NCI-H82 treated with DMSO at 0.1 percent for 48 hours (cell line): ENCODE results near the gene ACOT9.
"Not testable (repeated sequence)": the region's sequence is repeated elsewhere in the genome, so short reads cannot be mapped to it uniquely, and the experiment has no call there.

Source experiments
- DNase-seq: peaks from one replicate; lab custom pipeline; 2025; ENCODE audit not compliant: unreplicated experiment; lab: John Stamatoyannopoulos, UW

Gene ACOT9

DNA sequence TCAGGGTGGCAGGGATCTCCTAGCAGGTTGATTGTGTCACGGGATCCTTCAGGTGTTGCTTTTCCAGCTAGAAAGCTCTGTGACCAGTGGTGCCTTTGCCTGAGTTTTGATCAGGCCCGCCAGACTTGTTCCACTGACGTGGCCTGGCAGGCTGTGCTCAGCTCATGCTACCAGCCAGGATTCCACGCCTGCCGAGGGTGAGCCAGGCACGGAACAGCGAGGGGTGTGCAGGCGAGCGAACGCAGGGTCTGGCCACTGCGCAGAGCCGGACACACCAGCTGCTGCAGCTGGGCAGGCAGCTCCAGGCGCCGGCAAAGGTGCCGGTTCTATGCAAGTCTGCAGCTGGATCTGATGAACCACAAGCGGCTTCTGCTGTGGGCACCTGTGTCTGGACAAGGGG, 22.8 kb upstream of the ACOT9 start:
- DNase-seq, result no peak

DNA sequence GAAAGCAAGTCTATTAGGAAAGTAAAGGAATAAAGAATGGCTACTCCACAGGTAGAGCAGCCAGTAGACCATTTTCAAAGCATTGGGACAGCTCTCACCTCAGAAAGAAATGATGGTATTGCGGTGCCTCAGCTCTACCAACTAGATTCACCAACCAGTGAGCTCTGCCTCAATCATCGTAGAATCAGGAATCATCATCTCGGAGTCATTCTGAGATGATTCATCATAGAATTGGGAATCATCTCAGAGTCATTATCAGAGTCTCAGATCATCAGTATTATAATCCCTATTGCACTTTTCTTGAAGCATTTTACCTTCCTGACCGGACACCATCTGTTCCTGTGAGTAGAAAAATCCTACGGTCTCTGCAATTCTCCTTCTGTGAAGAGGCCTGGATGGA, 22.4 kb upstream of the ACOT9 start:
- DNase-seq, result no peak

DNA sequence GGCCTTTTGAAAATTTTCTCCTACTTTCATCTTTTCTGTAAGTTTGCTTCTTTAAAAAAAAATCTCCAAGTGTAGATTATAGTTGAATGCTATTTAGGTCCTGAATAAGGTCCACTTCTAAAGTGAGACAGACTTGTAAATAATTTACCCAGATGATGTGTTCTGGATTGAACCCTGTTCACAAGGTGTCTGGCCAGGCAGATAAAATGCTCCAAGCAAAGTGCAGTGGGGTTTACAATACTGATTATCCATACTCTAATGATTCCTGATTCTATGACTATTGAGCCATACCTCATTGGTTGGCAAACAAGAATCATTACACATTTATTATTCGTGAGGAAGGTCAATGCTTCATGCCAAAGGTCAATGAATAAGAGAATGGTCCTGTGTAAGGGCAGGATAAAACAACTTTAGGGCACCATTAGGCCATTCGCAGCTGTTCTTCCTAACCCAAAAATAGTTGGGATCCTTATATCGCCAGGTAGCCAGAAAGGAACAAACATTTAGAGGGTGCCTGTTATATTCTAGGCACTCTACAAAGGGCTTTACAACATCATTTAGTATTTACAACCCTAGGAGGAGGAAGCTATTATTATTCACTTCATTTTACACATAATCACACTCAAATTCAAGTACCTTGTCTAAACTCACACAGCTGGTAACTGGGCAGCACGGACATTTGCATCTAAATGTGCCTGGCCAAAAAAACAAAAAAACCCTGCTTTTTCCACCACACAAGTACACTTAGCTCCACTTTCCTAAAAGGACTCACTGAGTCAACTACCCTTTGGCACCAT, 21.3 kb upstream of the ACOT9 start:
- DNase-seq, result no peak

DNA sequence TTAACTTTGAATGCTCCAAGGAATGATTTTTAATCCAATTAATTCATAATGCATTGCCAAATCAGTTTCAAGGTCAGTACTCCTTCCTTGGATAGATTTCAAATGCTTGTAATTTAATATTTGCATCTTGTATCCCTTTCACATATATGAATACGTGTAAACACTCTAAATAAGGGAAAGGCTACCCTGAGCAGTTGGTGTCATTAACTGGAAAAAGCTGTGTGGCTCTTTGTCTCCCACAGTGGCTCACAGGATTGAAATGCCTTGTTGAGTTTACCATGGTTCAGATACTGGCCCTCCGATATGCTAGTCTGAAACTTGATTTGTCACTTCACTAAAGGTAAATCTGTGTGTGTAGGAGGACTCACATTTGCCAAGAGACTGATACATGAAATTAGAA, 16.7 kb upstream of the ACOT9 start:
- DNase-seq, result no peak

DNA sequence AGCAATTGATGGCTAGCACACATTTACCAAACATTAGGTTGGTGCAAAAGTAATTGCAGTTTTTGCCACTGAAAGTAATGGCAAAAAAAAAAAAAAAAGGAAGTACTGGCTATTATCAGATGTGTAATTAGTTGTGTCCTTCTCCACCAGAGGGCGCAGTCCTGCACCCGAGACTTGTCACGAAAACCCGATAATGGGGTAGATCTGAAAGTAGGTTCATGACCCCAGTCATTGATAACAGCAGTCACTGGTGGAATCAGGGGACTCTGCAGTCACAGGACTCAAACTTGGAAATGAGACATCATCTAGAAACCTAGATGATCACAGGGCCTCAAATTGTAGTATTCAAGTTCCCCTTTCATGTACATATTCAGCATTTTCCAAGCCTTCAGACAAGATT, 13.1 kb upstream of the ACOT9 start:
- peak; percentile 25 for DNase-seq

DNA sequence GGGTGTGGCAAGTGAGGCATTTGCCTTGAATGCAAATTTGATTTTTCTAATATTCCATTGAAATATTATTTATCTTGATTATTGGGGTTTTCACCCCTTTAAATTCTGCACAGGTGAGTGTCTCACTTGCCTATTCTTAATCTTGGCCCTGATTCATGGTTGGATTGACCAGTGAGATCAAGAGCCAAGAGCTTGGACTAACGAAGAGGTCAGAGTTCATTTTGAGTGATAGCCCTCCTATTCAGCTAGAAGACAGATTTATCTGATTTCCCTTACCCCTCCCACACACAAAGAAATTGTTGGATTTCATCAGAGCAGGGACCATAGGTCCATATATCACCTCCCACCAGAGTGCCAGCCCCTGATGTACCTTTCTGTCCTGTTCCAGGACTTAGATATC, 11.6 kb upstream of the ACOT9 start:
- DNase-seq, result no peak

DNA sequence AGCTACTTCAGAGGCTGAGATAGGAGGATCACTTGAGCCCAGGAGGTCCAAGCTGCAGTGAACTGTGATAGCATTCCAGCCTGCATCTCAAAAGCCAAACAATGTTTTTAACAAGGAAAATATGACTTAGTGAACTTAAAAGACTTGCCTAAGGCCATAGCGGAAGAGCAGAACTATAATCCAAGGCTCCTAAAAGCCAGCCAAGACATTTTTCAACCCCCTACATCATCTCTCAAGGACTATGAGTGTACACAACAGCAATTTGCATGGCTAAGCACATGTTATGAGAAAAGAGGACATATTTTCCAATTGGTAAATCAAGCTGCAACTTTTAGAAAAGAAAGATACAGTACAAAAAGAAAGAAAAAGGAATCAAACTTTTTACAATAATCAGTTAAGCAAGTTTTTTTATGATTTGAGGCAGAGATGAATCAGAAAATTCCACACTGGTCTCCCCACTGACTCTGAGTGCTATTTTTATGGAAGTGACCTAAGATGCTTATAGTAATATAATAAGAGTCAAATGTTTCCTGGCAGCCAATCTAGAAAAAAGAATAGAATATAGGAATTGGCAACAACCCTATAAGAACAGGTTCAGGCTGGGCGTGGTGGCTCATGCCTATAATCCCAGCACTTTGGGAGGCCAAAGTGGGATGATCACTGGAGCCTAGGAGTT, 9.8 kb upstream of the ACOT9 start:
- no peak for DNase-seq

DNA sequence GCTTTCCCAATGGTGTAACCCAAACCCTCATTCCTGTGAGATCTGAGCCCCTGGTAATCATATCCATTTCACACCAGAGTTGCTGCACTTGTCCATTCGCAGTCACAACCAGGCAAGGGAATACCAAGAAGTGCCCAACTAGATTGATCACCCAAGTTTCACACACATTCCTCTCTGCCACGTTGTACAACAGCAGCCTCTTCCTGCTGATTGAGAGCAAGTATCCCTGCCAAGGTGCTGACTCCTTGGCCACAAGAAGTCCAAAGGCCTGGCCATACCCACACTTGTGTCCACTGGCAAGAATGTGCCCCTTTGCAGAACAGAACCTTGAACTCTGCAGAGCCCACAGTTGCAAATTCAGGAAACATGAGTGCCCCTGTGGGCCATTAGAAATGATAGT, 6.5 kb upstream of the ACOT9 start:
- no peak for DNase-seq

DNA sequence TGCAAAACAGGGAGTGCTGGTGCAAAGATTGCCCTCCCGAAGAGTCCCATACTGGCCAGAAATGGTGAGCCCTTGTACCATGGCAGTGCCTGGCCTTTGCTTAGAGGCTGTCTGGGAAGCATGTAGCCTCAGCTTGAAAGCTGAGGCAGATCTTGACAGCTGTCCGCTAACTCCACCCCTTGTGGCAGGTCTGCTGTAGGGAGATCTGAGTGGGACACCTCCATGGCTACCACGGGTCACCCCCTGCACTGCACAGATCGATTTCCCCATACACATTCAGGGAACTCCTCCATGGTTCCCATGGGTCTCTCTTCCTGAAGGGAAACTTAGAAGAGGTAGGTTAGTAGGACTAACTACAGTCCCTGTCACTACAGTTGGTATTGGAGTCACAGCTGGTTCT, 6.1 kb upstream of the ACOT9 start:
- no peak for DNase-seq

DNA sequence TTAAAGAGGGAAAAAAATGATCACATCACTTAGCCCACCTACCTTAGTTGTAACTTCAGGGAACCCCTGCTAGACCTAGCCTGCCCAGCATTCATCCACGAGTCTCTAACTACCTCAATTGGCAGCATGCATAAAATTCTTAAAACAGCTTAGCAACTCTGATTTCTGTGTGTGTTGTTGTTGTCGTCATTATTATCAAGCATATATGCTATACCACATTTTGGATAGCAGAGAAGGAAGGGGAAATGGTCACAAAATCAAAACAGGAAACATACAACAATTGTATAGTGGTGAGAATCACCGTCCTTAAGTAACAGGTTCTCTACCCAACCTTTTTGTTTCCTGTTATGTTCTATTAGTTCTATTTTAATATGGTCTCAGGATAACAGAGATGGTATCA, 2.7 kb upstream of the ACOT9 start:
- no peak for DNase-seq

DNA sequence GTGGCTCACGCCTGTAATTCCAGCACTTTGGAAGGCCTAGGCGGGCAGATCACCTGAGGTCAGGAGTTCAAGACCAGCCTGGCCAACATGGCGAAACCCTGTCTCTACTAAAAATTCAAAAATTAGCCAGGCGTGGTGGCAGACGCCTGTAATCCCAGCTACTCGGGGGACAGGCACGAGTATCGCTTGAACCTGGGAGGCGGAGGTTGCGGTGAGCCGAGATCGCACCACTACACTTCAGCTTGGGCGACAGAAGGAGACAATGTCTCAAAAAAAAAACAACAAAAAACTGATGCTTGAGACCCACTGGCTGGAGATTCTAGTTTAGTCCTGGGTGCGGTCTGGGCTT, 521 bp upstream of the ACOT9 start:
- DNase-seq, result not testable (repeated sequence)

DNA sequence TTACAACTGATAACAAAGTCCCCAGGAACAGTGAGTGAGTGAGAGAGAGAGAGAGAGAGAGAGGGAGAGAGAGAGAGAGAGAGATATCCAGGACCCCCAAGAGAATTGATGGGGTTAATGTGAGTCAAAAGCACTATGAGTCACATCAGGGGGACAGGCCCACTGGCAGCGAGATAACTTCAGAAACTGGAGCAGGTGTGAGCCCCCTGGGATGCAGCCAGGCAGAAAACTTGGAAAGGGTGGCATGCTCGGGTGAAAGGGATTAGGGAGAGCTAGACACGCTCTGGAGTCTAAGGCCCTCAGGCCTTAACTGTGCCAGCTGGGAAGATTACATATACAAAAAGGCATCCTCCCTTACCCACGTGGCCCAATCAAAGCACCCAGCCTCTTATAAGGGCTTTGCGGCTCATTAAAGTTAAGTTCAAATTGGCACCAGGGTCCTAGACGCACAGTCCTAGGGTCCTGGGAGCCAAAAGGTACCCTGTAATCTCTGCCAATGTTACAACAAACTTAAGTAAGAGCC, 841 bp downstream of the ACOT9 start:
- DNase-seq, result no peak

DNA sequence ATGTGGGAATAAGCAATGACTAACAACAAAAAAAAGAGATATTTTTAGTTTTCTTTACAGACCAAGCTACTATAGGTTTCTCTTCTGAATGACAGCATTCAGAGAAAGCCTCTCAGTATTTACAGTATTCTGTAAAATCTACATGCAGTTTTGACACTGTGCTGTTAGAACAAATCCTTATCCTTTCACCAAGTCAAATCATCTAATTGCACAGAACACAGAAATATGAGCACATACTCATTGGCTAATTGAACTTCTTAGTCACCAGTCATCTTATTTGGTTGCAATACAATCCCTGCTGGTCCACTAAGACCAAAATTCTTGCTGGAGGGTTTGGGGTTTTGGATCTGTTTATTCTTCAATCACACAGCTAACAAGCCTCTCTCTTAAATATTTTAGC, 5.7 kb downstream of the ACOT9 start:
- no peak for DNase-seq

DNA sequence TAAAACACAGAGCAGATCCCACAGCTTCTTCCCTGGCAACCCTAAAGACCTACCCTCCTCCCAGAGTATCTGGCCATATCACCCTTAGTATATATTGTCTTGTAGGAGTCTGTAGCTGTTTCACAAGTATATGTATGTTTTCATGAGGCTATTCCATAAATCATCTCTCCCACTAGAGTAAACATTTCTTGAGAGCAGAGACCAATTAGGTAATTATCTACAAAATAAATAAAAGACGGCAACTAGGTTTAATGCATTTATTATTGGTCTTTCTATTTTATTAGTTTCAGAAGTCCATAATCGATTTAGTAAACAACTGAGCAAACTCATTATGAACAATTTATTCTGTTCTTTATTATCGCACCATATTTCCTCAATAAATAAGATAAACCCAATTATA, 7.0 kb downstream of the ACOT9 start:
- DNase-seq, result no peak

DNA sequence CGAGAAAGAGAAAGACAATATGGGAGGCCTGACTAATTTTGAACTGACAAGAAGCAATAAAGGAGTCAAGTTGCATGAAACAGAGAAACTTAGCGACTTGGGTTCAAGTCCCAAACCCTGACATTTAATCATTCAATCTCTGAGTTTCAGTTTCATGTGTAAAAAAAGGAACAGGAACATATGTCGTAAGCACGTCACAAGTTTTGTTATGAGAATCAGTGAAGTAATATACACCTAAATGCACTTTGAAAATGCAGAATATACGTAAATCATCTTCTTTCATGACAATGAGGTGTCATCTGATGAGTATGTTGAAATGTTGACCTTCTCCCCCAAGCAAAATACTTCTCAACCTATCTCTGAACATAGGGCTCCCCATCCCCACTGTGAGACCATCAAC, 10.4 kb downstream of the ACOT9 start:
- no peak for DNase-seq

DNA sequence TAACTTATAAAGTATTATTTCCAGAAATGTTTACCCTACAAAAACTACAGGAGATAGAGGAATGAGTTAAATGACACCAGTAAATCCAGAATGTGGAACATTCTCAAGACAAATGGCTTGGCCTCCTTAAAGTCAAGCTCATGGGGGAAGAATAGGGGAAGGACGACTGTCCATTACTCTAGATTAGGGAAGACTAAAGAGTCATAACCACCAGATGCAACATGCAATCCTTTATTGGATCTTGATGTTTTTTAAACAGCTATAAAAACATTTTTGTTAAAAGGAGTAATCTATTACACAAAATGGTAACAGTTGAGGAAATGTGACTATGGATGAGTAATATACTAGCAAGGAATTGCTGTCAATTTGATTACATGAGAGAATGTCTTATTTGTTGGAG, 11.1 kb downstream of the ACOT9 start:
- DNase-seq, result no peak

DNA sequence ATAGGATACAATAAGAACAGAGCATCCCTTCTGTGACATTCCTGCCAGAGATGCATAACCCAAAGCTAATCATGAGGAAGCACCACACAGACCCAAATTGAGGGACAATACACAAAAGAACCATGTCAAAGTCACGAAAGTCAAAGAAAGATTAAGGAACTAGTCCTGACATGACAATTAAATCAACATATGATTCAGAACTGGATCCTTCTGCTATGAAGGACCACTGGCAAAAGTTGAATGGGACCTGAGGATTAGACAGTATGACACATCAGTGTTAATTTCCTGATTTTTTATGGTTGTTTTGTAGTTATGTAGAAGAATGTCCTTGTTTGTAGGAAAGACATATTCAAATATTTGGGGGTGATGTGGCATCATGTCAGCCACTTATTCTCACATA, 13.9 kb downstream of the ACOT9 start:
- no peak for DNase-seq

DNA sequence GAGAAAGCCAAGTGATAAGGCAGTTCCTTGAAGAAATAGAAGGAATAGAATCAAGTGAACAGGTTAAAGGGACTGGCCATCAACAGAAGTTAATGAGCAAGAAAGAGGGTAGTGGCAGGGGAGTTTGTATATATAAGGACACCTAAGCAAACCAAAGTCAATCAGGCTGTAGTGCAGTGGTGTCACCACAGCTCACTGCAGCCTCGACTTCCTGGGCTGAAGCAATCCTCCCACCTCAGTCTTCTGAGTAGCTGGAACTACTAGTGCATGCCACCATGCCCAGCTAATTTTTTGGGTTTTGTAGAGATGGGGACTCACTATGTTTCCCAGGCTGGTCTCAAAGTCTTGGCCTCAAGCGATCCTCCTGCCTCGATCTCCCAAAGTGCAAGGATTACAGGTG, 15.9 kb downstream of the ACOT9 start:
- no peak for DNase-seq

DNA sequence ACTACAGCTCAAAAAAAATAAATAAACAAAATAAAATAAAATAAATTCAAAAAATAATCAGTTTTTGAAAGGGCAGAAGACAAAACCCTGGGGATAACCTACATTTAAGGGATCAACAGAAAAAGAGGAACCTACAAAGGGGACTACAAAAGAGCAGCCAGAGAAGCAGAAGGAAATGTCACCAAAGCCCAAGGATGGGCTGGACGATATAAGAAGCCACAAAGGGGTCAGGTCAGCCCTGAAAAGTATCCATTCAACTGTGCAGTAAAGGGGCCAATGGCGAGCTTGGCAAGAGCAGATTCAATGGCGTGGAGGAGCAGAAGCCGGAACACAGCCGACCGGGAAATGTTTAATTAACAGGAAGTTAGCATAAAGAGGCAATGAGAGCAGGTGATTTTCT, 16.9 kb downstream of the ACOT9 start:
- no peak for DNase-seq

DNA sequence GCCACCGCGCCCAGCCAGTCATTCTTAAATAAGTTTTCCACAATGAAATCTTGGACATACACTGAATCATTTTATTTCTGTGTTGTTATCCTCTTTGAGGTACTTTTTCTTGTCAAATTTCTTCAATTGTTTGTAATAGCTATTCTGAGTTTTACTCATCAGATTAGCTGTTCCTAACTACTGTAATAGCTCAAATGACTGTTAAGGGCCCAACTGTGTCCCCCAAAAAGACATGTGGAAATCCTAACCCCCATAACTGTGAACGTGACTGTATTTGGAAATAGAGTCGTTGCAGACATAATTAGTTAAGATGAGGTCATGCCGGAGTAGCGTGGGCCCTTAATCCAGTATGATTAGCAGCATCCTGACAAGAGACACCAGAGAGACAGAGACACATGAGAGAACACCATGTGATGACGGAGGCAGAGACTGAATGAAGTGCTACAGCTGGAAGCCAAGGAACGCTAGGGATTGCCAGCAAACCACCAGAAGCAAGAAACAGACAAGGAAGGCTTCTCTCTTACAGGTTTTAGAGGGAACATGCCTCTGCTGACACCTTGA, 22.9 kb downstream of the ACOT9 start:
- DNase-seq, result no peak

DNA sequence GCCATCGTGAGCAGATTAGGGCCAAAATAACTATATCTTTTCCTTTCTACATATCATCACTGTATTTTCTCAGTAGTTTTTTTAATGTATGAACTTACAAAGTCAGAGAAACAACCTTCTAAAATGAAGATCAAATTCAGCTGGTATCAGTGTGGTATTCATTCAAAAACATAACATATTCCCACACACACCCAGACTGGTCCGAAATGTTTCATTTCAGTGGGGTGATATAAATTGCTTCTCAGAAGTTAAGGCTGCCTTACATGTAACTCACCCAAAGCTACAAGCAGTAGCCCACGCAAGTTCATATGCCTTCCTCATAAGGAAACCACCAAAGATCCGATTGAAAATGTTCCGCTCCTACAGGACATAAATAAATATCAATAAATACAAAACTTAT, 37.8 kb downstream of the ACOT9 start:
- no peak for DNase-seq

DNA sequence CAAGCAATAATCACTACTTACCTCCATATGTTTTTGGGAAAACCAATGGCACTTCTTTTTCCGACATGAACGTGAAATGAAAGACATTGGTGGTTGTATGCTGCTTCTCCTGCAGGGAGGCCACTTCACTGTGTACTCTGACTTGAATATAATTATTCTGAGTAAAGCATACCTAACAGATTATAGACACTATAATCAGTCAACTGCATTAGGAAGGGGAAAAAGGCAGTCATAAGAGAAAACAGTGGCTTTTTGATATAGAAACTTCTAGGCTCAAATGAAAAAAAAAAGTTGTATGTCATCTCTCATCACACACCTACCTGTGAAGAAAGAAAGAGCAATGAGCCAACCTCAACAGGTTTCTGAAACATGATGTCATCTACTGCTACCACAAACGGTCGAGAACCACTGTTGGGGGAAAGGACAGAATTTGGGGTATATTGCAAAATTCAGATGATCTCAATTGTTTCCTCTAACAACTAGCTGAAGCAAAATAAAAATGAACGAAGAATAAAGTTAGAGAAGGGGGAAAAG, 38.3 kb downstream of the ACOT9 start:
- DNase-seq, result no peak
